K562 (cell line): ENCODE measurements around the gene CLSTN2. TPM values are rescaled to one million over a fixed set of nuclear protein-coding genes. Genes with fewer than 3 reads are reported as not detected.

Source experiments
- ATAC-seq: fragments of 200-7000 bp; cut with Tn5 transposase; 3 replicates; pipeline ENCODE4 v1.9.1; 2020; ENCODE audit warnings: moderate library complexity
- BruUV-seq: library from RNA; stranded (reverse); fragments of 400-500 nt; replicated peaks from 2 replicates; lab custom pipeline; 2021; lab: Mats Ljungman, UMichigan
- CTCF ChIA-PET: fragments of 300-600 bp; formaldehyde crosslinking; extraction: SDS; loops from one replicate; lab custom pipeline; 2021; ENCODE audit warnings: low intra/inter-chr PET ratio; lab: Yijun Ruan, JAX
- POLR2A ChIA-PET: fragments of 300-600, 350-650 bp; sonication (Branson Sonifier 250); formaldehyde crosslinking; extraction: SDS; loops from one replicate; lab custom pipeline; 2021; ENCODE audit warnings: antibody characterized with exemption, inconsistent platforms; lab: Yijun Ruan, JAX
- DNase-seq, 4 experiments: peaks; one replicate each; pipeline versions ENCODE4 v3.0.0 to v3.0.0-alpha.2; 2011 to 2018; ENCODE audit warnings: low spot score in 3 of 4, mixed read lengths in 3 of 4; ENCODE audit errors: extremely low read depth in 1 of 4
- FAIRE-seq: peaks from 2 replicates; lab custom pipeline; 2011; peaks lifted over from hg19 to GRCh38; lab: Jason Lieb, UNC
- H2AFZ ChIP-seq: 2 replicates; pipeline ENCODE4 v1.6.0; 2011; ENCODE audit warnings: low read depth, low read length, control low read depth, inconsistent platforms
- H3K27ac ChIP-seq: fragments of 200-600 bp; 3 replicates; pipeline ENCODE4 v1.8.0; 2011; ENCODE audit warnings: low read depth, mild to moderate bottlenecking, control low read depth, inconsistent platforms, low read length, moderate library complexity, mixed read lengths; ENCODE audit errors: extremely low read depth
- H3K27me3 ChIP-seq, 2 experiments: fragments of 300-600 bp in 1 of 2; 2 replicates in 1 of 2; 3 replicates in 1 of 2; pipeline versions ENCODE4 v1.6.0 to v1.8.0; 2011; ENCODE audit warnings: inconsistent platforms in 2 of 2, low read length in 2 of 2, mild to moderate bottlenecking in 1 of 2, mixed read lengths in 1 of 2, moderate library complexity in 1 of 2; ENCODE audit not compliant: control insufficient read depth in 2 of 2, insufficient read depth in 2 of 2
- H3K36me3 ChIP-seq: fragments of 300-600 bp; 3 replicates; pipeline ENCODE4 v1.8.0; 2011; ENCODE audit warnings: mild to moderate bottlenecking, low read length, inconsistent platforms; ENCODE audit not compliant: control insufficient read depth, insufficient read depth
- H3K4me1 ChIP-seq, 2 experiments: fragments of 200-600 bp in 1 of 2; replicated peaks in 1 of 2; 2 replicates in 1 of 2; 3 replicates in 1 of 2; pipeline versions ENCODE4 v1.5.1 to v1.8.0; 2011; ENCODE audit warnings: inconsistent platforms in 2 of 2, low read length in 2 of 2, mild to moderate bottlenecking in 1 of 2, mixed read lengths in 1 of 2, moderate library complexity in 1 of 2; ENCODE audit not compliant: control insufficient read depth in 2 of 2, insufficient read depth in 2 of 2
- H3K4me2 ChIP-seq: 2 replicates; pipeline ENCODE4 v1.6.1; 2011; ENCODE audit warnings: low read length, control low read depth, inconsistent platforms, mixed read lengths; ENCODE audit not compliant: insufficient read depth
- H3K4me3 ChIP-seq: fragments of 200-600 bp; sonication (generic), shearing (Covaris generic); 2 replicates; pipeline ENCODE4 v1.5.1; 2016; ENCODE audit warnings: control low read depth, inconsistent platforms
- H3K79me2 ChIP-seq: fragments of 200-600 bp; 3 replicates; pipeline ENCODE4 v1.8.0; 2011; ENCODE audit warnings: low read length, inconsistent platforms; ENCODE audit not compliant: control insufficient read depth, insufficient read depth
- H3K9ac ChIP-seq, 2 experiments: 2 replicates each; pipeline versions ENCODE4 v1.6.0 to v1.6.1; 2011; ENCODE audit warnings: low read depth in 2 of 2, low read length in 2 of 2, control low read depth in 1 of 2, inconsistent platforms in 1 of 2, mild to moderate bottlenecking in 1 of 2, mixed read lengths in 1 of 2; ENCODE audit not compliant: insufficient read depth in 1 of 2
- H3K9me1 ChIP-seq: one replicate; pipeline ENCODE4 v1.6.0; 2011; ENCODE audit warnings: inconsistent platforms, mild to moderate bottlenecking, low read length, moderate library complexity; ENCODE audit not compliant: control insufficient read depth, insufficient read depth
- H3K9me3 ChIP-seq: replicated peaks from 2 replicates; pipeline ENCODE4 v1.5.1; 2011; ENCODE audit warnings: low read depth, low read length, inconsistent platforms; ENCODE audit not compliant: control insufficient read depth, insufficient read depth
- H4K20me1 ChIP-seq: replicated peaks from 2 replicates; pipeline ENCODE4 v1.6.1; 2011; ENCODE audit warnings: low read length, inconsistent platforms, mixed read lengths; ENCODE audit not compliant: control insufficient read depth, insufficient read depth
- KAT2B ChIP-seq: IDR thresholded peaks from one replicate; pipeline ENCODE4 v1.6.1; 2012; ENCODE audit warnings: low read depth, mild to moderate bottlenecking, control low read depth, inconsistent platforms, low read length, moderate library complexity
- PRMT5 ChIP-seq: sonication (generic); formaldehyde crosslinking; IDR thresholded peaks from 2 replicates; pipeline ENCODE4 v1.5.0; 2020; ENCODE audit warnings: missing genetic modification reagents
- SMAD3 ChIP-seq: fragments of 450-650 bp; formaldehyde crosslinking; conservative IDR thresholded peaks from 2 replicates; pipeline ENCODE4 v1.4.0; 2020; ENCODE audit warnings: mild to moderate bottlenecking
- ZC3H11A ChIP-seq: IDR thresholded peaks from 2 replicates; pipeline ENCODE4 v1.6.1; 2012; ENCODE audit warnings: low read depth, low read length, improper control_type of control experiment
- ZNF586 ChIP-seq: fragments of 450-650 bp; formaldehyde crosslinking; conservative IDR thresholded peaks from 2 replicates; pipeline ENCODE4 v1.4.0; 2020; ENCODE audit warnings: mild to moderate bottlenecking, moderate library complexity
- WGBS: fragments of 100-300 bp; shearing (Covaris generic); methylation state at CpG from one replicate; pipeline ENCODE4 v1.1.6; 2016; ENCODE audit warnings: low coverage, mixed read lengths; ENCODE audit not compliant: insufficient coverage; ENCODE audit errors: missing lambda C conversion rate; 5-methylcytosine and 5-hydroxymethylcytosine counted together
- in situ Hi-C: fragments of 300-500 bp; cut with MboI; formaldehyde crosslinking; loops from 4 replicates; pipeline ENCODE4 v1.15.0; 2018; ENCODE audit warnings: inconsistent platforms, mixed read lengths
- intact Hi-C: fragments of 100-400 bp; cut with micrococcal nuclease; formaldehyde crosslinking; loops from 2 replicates; pipeline ENCODE4 v1.14.2; 2022
- polyA plus RNA-seq, 8 experiments: library from polyadenylated mRNA; depleted of rRNA in 4 of 8; stranded (reverse) in 5 of 8; unstranded in 3 of 8; fragments of >200 nt; fragmentation: Nextera tagmentation in 2 of 8; fragmentation: Illumina TruSeq in 1 of 8; extraction: Ambion mirVana in 2 of 8; extraction: Trizol in 1 of 8; gene quantifications; 2 replicates each; pipeline versions ENCODE4 v1.2.1 to v1.2.3, GENCODE V29; 2011 to 2014; ENCODE audit warnings: inconsistent platforms in 1 of 8, missing spikeins in 1 of 8
- total RNA-seq, 7 experiments: library from RNA; depleted of rRNA in 6 of 7; stranded (reverse); fragments of >200 nt in 6 of 7; fragmentation: Illumina TruSeq in 2 of 7; extraction: Trizol in 2 of 7; gene quantifications; 2 replicates each; pipeline versions ENCODE4 v1.2.1 to v1.2.3, GENCODE V29; 2011 to 2021; ENCODE audit warnings: low replicate concordance in 1 of 7
- TF ChIP-seq, protein P1 (sequence below): sonication (generic); formaldehyde crosslinking; IDR thresholded peaks from 2 replicates; pipeline ENCODE4 v1.8.1; 2023; ENCODE audit warnings: mild to moderate bottlenecking, missing genetic modification reagents

The CLSTN2 gene
- total and polyA plus RNA-seq, 9 of the 15 experiments (the other 6 are each of a cell fraction or from before 2014, with no cell fraction given) = 0.02 to 0.04 (median 0.04) TPM; not detected in 6

- Histone ChIP-seq H3K27me3 (no peaks in the 10 kb centered on the region), H3K9ac (no peak overlapping the region), H3K9me3 (no peaks in the 10 kb centered on the region), H4K20me1 (no peaks in the 10 kb centered on the region), H3K9me1 (no peaks in the 10 kb centered on the region), H3K4me2 (no peak overlapping the region), H3K36me3 (no peaks in the 10 kb centered on the region), H3K4me1 (no peaks in the 10 kb centered on the region), H3K79me2 (no peaks in the 10 kb centered on the region), H3K4me3 (no peak overlapping the region), H3K27ac (no peak overlapping the region), H2AFZ (no peak overlapping the region)
- no peak for DNase-seq
- in situ Hi-C loops = no loop called here
- no peak for ATAC-seq
- ChIA-PET POLR2A (no interaction called here), CTCF (no interaction called here)
- intact Hi-C loops = no loop called here
- 0% methylated on average over 1 of the region's 1 CpG for WGBS
- TF ChIP-seq ZC3H11A (no peak), PRMT5 (CRISPR knock-in tag) (no peak), ZNF586 (CRISPR knock-in tag) (no peak), KAT2B (no peak), SMAD3 (no peak)
- TF ChIP-seq, protein P1, sequence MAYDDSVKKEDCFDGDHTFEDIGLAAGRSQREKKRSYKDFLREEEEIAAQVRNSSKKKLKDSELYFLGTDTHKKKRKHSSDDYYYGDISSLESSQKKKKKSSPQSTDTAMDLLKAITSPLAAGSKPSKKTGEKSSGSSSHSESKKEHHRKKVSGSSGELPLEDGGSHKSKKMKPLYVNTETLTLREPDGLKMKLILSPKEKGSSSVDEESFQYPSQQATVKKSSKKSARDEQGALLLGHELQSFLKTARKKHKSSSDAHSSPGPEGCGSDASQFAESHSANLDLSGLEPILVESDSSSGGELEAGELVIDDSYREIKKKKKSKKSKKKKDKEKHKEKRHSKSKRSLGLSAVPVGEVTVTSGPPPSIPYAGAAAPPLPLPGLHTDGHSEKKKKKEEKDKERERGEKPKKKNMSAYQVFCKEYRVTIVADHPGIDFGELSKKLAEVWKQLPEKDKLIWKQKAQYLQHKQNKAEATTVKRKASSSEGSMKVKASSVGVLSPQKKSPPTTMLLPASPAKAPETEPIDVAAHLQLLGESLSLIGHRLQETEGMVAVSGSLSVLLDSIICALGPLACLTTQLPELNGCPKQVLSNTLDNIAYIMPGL (CRISPR knock-in tag) = no peak
- no TSS peak for BruUV-seq
- FAIRE-seq = no peak
Measured at GRCh38 chr3:140103166-140103565, 168.2 kb downstream of the CLSTN2 start.
